Measurements from ENCODE around the gene TUSC2. TPM values are rescaled to one million over a fixed set of nuclear protein-coding genes. Genes with fewer than 3 reads are reported as not detected.
A peak's percentile ranks its signal among the peaks of the same experiment; 100 is the strongest.

The TUSC2 gene
- total RNA-seq, 2 experiments from 2014 or later = 23.1 to 24.7 TPM

DNA sequence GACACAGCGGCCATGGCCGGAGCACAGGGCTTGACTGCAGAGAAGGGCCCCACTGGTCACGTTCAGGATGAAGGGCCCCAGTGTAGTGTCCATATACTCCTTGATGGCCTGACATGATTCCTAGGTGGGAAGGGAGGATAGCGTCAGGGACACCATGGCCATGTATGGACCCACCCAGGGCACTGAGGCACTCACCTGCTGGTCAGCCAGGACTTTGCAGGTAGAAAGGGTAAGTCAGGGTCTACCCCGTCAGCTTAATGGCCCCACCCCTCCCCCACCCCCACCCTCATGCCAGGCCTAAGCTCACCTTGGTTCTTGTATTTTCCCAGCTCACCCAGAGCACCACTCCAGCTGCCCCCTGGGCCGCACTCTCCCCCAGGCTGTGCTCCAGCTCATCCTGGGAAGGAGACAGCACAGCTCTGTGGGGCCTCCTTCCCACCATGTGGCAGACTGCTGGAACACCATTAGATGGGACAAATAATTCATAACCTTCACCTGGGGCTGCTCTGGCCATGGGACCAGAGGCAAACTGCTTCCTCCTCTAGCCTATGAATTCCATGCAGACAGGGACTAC, 27.3 kb downstream of the TUSC2 start:
- no peak for DNase-seq
- TF ChIP-seq, protein P1, sequence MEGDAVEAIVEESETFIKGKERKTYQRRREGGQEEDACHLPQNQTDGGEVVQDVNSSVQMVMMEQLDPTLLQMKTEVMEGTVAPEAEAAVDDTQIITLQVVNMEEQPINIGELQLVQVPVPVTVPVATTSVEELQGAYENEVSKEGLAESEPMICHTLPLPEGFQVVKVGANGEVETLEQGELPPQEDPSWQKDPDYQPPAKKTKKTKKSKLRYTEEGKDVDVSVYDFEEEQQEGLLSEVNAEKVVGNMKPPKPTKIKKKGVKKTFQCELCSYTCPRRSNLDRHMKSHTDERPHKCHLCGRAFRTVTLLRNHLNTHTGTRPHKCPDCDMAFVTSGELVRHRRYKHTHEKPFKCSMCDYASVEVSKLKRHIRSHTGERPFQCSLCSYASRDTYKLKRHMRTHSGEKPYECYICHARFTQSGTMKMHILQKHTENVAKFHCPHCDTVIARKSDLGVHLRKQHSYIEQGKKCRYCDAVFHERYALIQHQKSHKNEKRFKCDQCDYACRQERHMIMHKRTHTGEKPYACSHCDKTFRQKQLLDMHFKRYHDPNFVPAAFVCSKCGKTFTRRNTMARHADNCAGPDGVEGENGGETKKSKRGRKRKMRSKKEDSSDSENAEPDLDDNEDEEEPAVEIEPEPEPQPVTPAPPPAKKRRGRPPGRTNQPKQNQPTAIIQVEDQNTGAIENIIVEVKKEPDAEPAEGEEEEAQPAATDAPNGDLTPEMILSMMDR (IDR thresholded peaks at IDR 0.05) = no peak
- POLR2A ChIA-PET = no interaction called here
- peaks cover 31% of the 10 kb centered on the region for H3K4me1 ChIP-seq (ENCODE audit: insufficient read depth, low read length)
- H3K36me3 ChIP-seq (ENCODE audit: insufficient read depth, low read length) = no peaks in the 10 kb centered on the region
- H3K9me3 ChIP-seq (ENCODE audit: control insufficient read depth in 1 of 2, insufficient read depth in 1 of 2, low read length in 2 of 2) = no peaks in the 10 kb centered on the region
- no peaks in the 10 kb centered on the region for H3K9me3 Mint-ChIP-seq
- H3K4me3 Mint-ChIP-seq = peak overlapping the region; percentile 38
- peaks cover 30% of the 10 kb centered on the region for H3K4me1 Mint-ChIP-seq (ENCODE audit: low read depth)
- no peaks in the 10 kb centered on the region for H3K27me3 Mint-ChIP-seq
- no peak overlapping the region for H3K4me3 ChIP-seq (ENCODE audit: low read length)
- CTCF ChIA-PET = interaction anchor here (0.7 to 2.9 kb wide), 2 partner anchors 24 to 1916 kb away, joined by 3 to 18 read pairs; no protein-coding TSS in a partner anchor
- H3K27me3 ChIP-seq (ENCODE audit: control insufficient read depth in 1 of 2, insufficient read depth in 2 of 2, low read length in 2 of 2) = no peaks in the 10 kb centered on the region
- ATAC-seq (ENCODE audit: poor library complexity) = no peak
- intact Hi-C loops (cut with DNase I, micrococcal nuclease) = no loop called here
- no peak overlapping the region for H3K27ac ChIP-seq (ENCODE audit: low read depth in 1 of 2, low read length in 2 of 2)
- peak overlapping the region; percentile 99 for H3K27ac Mint-ChIP-seq
- H3K36me3 Mint-ChIP-seq (ENCODE audit: low read depth) = peaks cover 7% of the 10 kb centered on the region

DNA sequence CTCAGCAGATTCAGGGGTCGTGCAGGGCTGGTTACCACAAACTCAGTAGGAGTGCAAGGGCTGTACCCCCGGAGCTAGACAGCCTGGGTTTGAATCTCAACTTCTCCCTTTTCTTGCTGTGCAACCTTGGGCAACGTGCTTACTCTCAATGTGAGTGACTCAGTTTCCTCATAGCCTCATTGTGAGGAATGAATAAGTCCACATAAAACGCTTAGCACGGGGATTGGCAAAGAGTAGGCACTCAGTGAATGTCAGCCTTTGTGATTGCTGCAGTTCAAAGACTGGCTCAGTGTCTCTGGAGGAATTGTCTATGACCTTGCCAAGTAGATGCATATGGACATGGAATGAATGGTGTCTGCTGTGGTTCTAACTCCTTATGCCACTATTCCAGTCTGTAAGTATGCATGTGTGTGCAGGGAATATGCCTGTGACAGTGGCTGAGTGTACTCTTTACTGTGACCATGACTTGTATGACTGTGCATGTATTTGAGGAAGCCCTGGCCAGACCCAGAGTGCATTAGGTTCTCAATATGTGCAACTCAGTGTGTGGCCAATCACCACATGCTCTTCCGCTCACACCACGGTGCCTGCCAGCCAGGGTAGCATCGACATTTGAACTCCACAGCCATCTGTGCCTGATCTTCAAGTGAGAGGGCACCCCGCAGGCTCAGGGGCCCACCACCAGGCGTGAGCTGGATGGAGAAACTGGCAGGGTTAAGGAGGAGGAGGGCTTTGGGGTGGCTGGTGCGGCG, 27.9 kb downstream of the TUSC2 start:
- intact Hi-C loops (cut with DNase I, micrococcal nuclease) = loop anchor here (1.0 to 5.0 kb wide), 6 partner anchors 21 to 888 kb away; partner anchors contain the start of genes GNAI2 (in 1 of the 2), RHOA (in 1 of the 2), TCTA (in 1 of the 2) and TMEM115 (in 1 of the 2)
- H3K27me3 Mint-ChIP-seq = no peaks in the 10 kb centered on the region
- POLR2A ChIA-PET = interaction anchor here (0.9 to 3.4 kb wide), 19 partner anchors 15 to 371 kb away, joined by 3 to 54 read pairs (median 9); partner anchors contain the start of genes CYB561D2, GNAI2, MON1A and NPRL2

DNA sequence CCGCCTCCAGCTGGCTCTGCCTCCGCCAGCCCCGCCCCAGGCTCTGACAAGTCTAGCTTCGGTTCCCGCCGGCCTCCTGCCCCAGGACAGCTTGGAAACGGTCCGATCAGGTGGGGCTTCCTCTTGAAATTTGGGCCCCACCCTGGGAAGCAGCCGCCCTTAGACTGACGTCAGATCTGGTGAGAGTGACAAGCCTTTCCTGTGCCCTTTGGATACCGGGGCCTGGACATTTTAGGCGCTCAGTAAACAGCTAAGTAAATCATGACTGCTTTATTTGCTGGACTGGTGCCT, 28.4 kb downstream of the TUSC2 start:
- Mint-ChIP-seq H3K4me1 (ENCODE audit: low read depth) (peaks cover 30% of the 10 kb centered on the region), H3K9me3 (no peaks in the 10 kb centered on the region), H3K4me3 (peak overlapping the region; percentile 99), H3K36me3 (ENCODE audit: low read depth) (peaks cover 7% of the 10 kb centered on the region), H3K27me3 (no peaks in the 10 kb centered on the region), H3K27ac (peak overlapping the region; percentile 99)
- ChIA-PET POLR2A (interaction anchor here (0.9 to 3.4 kb wide), 20 partner anchors 16 to 370 kb away, joined by 3 to 54 read pairs (median 8); partner anchors contain the start of genes CYB561D2, GNAI2, MON1A and NPRL2), CTCF (interaction anchor here (0.8 to 2.9 kb wide), 9 partner anchors 22 to 292 kb away, joined by 3 to 18 read pairs (median 7); partner anchors contain the start of gene TMEM115)
- H3K36me3 ChIP-seq (ENCODE audit: insufficient read depth, low read length) = no peaks in the 10 kb centered on the region
- intact Hi-C loops (cut with DNase I, micrococcal nuclease) = loop anchor here (1.0 to 5.0 kb wide), 6 partner anchors 21 to 887 kb away; partner anchors contain the start of genes GNAI2 (in 1 of the 2), RHOA (in 1 of the 2), TCTA (in 1 of the 2) and TMEM115 (in 1 of the 2)
- TF ChIP-seq, protein P1 (IDR thresholded peaks at IDR 0.05) = no peak
- H3K4me3 ChIP-seq (ENCODE audit: low read length) = peak overlapping the region; percentile 82
- DNase-seq (no peak), ATAC-seq (ENCODE audit: poor library complexity) (no peak)
- H3K27ac ChIP-seq (ENCODE audit: low read depth in 1 of 2, low read length in 2 of 2) = peak overlapping the region; percentile 89 to 94
- H3K27me3 ChIP-seq (ENCODE audit: control insufficient read depth in 1 of 2, insufficient read depth in 2 of 2, low read length in 2 of 2) = no peaks in the 10 kb centered on the region
- peaks cover 31% of the 10 kb centered on the region for H3K4me1 ChIP-seq (ENCODE audit: insufficient read depth, low read length)
- no peaks in the 10 kb centered on the region for H3K9me3 ChIP-seq (ENCODE audit: control insufficient read depth in 1 of 2, insufficient read depth in 1 of 2, low read length in 2 of 2)

More for the DNA sequence above, 27.9 kb downstream of the TUSC2 start:
- Mint-ChIP-seq H3K4me1 (ENCODE audit: low read depth) (peaks cover 30% of the 10 kb centered on the region), H3K27ac (peak overlapping the region; percentile 99), H3K9me3 (no peaks in the 10 kb centered on the region), H3K36me3 (ENCODE audit: low read depth) (peaks cover 7% of the 10 kb centered on the region), H3K4me3 (peak overlapping the region; percentile 99)
- H3K4me3 ChIP-seq (ENCODE audit: low read length) = peak overlapping the region; percentile 82
- peak in 3 of 14 experiments; percentile 28 to 65 (median 55) for DNase-seq
- TF ChIP-seq, protein P1 (IDR thresholded peaks at IDR 0.05) = no peak
- H3K36me3 ChIP-seq (ENCODE audit: insufficient read depth, low read length) = no peaks in the 10 kb centered on the region
- H3K27ac ChIP-seq (ENCODE audit: low read depth in 1 of 2, low read length in 2 of 2) = peak overlapping the region; percentile 89 to 94
- H3K9me3 ChIP-seq (ENCODE audit: control insufficient read depth in 1 of 2, insufficient read depth in 1 of 2, low read length in 2 of 2) = no peaks in the 10 kb centered on the region
- peaks cover 31% of the 10 kb centered on the region for H3K4me1 ChIP-seq (ENCODE audit: insufficient read depth, low read length)
- no peak for ATAC-seq (ENCODE audit: poor library complexity)
- no peaks in the 10 kb centered on the region for H3K27me3 ChIP-seq (ENCODE audit: control insufficient read depth in 1 of 2, insufficient read depth in 2 of 2, low read length in 2 of 2)
- CTCF ChIA-PET = interaction anchor here (0.8 to 2.9 kb wide), 9 partner anchors 22 to 291 kb away, joined by 3 to 18 read pairs (median 7); partner anchors contain the start of gene TMEM115

Data from CD4-positive, alpha-beta T cell (primary cell).